ENCODE results near the gene KLHL40.

GRCh38 chr3:42667096-42667522, 18.2 kb upstream of the KLHL40 start:
- no peak for TF ChIP-seq TAF1 (IDR thresholded peaks at IDR 0.05; ENCODE audit: low read depth)
- TF ChIP-seq POLR2AphosphoS5 (IDR thresholded peaks at IDR 0.05) = no peak
